PFSK-1 (cell line): ENCODE measurements around the gene TOMM20L.

Source experiments
- FOXP2 ChIP-seq: optimal IDR thresholded peaks from 2 replicates; pipeline ENCODE3; 2011; ENCODE audit warnings: borderline replicate concordance, control low read depth, inconsistent platforms; ENCODE audit not compliant: insufficient read depth; ENCODE audit errors: extremely low read length, extremely low read depth
- POLR2AphosphoS5 ChIP-seq: IDR thresholded peaks from 2 replicates; pipeline ENCODE4 v1.6.1; 2012; ENCODE audit warnings: low read depth, mild to moderate bottlenecking, control low read depth, low read length, moderate library complexity
- SIN3A ChIP-seq: IDR thresholded peaks from 2 replicates; pipeline ENCODE4 v1.6.1; 2012; ENCODE audit warnings: mild to moderate bottlenecking, low read length, moderate library complexity, borderline replicate concordance; ENCODE audit not compliant: insufficient read depth
- TAF1 ChIP-seq: IDR thresholded peaks from 2 replicates; pipeline ENCODE4 v1.6.1; 2012; ENCODE audit warnings: low read length, control low read depth, borderline replicate concordance; ENCODE audit not compliant: insufficient read depth
- TF ChIP-seq, protein P1 (sequence below), 2 experiments: IDR thresholded peaks; 2 replicates each; pipeline versions ENCODE4 v1.6.1 to v1.8.0; 2011 to 2012; ENCODE audit warnings: low read depth in 2 of 2, low read length in 2 of 2, control low read depth in 1 of 2, inconsistent platforms in 1 of 2, mild to moderate bottlenecking in 1 of 2, moderate library complexity in 1 of 2; ENCODE audit not compliant: insufficient read depth in 1 of 2

Gene TOMM20L

GRCh38 chr14:58408681-58409215, 13.0 kb downstream of the TOMM20L start:
- TF ChIP-seq FOXP2: no peak
- no peak for TF ChIP-seq POLR2AphosphoS5
- no peak for TF ChIP-seq SIN3A
- TF ChIP-seq TAF1: no peak
- TF ChIP-seq, protein P1, sequence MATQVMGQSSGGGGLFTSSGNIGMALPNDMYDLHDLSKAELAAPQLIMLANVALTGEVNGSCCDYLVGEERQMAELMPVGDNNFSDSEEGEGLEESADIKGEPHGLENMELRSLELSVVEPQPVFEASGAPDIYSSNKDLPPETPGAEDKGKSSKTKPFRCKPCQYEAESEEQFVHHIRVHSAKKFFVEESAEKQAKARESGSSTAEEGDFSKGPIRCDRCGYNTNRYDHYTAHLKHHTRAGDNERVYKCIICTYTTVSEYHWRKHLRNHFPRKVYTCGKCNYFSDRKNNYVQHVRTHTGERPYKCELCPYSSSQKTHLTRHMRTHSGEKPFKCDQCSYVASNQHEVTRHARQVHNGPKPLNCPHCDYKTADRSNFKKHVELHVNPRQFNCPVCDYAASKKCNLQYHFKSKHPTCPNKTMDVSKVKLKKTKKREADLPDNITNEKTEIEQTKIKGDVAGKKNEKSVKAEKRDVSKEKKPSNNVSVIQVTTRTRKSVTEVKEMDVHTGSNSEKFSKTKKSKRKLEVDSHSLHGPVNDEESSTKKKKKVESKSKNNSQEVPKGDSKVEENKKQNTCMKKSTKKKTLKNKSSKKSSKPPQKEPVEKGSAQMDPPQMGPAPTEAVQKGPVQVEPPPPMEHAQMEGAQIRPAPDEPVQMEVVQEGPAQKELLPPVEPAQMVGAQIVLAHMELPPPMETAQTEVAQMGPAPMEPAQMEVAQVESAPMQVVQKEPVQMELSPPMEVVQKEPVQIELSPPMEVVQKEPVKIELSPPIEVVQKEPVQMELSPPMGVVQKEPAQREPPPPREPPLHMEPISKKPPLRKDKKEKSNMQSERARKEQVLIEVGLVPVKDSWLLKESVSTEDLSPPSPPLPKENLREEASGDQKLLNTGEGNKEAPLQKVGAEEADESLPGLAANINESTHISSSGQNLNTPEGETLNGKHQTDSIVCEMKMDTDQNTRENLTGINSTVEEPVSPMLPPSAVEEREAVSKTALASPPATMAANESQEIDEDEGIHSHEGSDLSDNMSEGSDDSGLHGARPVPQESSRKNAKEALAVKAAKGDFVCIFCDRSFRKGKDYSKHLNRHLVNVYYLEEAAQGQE (IDR thresholded peaks at IDR 0.05; ENCODE audit: insufficient read depth in 1 of 2, low read depth in 2 of 2, low read length in 2 of 2): no peak

- TF ChIP-seq, protein P1 (IDR thresholded peaks at IDR 0.05; ENCODE audit: insufficient read depth in 1 of 2, low read depth in 2 of 2, low read length in 2 of 2): no peak
- TF ChIP-seq SIN3A: no peak
- no peak for TF ChIP-seq TAF1
- no peak for TF ChIP-seq POLR2AphosphoS5
- TF ChIP-seq FOXP2: no peak
These were observed 19.1 kb downstream of the TOMM20L start for GRCh38 chr14:58414845-58415244.

DNA sequence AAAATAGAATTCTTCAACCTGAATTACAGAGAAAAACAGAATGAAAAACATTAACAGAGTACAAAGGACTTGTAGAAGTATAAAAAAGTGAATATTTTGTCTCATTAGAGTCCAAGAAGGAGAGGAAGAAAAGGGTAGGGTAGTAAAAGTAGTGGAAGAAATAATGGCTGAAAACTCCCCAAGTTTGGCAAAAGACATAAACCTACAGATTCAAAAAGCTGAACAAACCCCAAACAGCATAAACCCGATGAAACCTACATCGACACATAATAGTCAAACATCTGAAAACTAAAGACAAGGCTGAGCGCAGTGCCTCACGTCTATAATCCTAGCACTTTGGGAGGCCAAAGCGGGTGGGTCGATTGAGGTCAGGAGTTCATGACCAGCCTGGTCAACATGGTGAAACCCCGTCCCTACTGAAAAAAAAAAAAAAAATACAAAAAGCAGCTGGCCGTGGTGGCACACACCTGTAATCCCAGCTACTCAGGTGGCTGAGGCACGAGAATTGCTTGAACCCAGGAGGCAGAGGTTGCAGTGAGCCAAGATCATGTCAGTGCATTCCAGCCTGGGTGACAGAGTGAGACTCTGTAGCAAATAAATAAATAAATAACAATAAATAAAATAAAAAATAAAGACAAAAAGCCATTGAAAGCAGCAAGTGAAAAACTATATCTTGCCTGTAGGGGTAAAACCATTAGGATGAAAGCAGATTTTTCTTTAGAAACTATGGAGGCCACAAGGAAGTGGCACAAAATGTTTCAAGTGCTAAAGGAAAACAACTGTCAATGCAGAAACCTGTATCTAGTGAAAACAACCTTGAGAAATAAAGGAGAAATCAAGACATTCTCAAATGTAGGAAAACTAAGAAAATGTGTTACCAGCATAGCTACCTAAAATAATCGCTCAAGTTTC, 20.2 kb downstream of the TOMM20L start:
- TF ChIP-seq POLR2AphosphoS5 (no peak), TAF1 (no peak), SIN3A (no peak), FOXP2 (no peak)
- TF ChIP-seq, protein P1 (IDR thresholded peaks at IDR 0.05; ENCODE audit: insufficient read depth in 1 of 2, low read depth in 2 of 2, low read length in 2 of 2): no peak

DNA sequence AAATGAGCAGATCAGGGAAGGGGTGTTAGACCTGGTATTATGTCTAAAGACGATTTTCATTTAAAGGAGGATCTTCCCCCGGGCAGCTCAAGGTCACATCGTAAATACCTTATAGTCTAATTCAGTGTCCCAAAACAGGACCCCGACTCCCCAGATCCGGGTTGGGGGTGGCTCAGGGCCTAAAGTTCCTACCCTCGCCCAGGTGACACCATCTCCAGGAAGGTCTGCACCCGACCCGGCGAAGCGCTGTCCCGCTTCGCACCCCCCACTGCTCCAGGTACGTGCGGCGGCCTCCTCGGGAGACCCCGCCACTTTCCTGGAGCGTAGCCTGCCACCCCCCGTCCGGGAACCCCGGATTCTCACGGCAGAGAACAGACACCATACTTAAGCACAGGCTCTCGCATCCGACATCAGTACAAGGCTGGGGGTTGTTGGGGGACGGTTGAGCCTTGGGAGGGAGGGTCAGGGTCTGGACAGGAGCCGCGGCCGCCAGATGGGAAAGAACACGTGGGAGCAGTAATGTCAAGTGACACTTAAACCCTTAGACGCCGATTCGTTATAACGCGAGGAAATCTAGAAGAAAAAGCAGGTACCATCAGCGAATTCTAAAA, 31.0 kb downstream of the TOMM20L start:
- TF ChIP-seq POLR2AphosphoS5 (no peak), SIN3A (peak; percentile 60; the same call in 1 of the 2 replicates), TAF1 (no peak)

GRCh38 chr14:58427281-58428117, 31.8 kb downstream of the TOMM20L start, which contains the start of the genes KIAA0586 and TIMM9:
Gene KIAA0586 (plus strand): TSS chr14:58427719. CDS start chr14:58428265, 546 bp downstream.
Gene TIMM9 (minus strand): TSS chr14:58427531. CDS start chr14:58411945, 15,586 bp downstream.
- TF ChIP-seq, protein P1 (IDR thresholded peaks at IDR 0.05; ENCODE audit: insufficient read depth in 1 of 2, low read depth in 2 of 2, low read length in 2 of 2): 0 out of 4 replicates have a peak, but pooled peaks of 1 of the 2 experiments have one; percentile 5
- TF ChIP-seq FOXP2 (peak; percentile 95), POLR2AphosphoS5 (peak; percentile 60; the same call in 1 of the 2 replicates), SIN3A (peak; percentile 62; the same call in 1 of the 2 replicates), TAF1 (peak; percentile 35; the same call in 1 of the 2 replicates)
